Measurements from ENCODE around the gene TTR.

Gene TTR

DNA sequence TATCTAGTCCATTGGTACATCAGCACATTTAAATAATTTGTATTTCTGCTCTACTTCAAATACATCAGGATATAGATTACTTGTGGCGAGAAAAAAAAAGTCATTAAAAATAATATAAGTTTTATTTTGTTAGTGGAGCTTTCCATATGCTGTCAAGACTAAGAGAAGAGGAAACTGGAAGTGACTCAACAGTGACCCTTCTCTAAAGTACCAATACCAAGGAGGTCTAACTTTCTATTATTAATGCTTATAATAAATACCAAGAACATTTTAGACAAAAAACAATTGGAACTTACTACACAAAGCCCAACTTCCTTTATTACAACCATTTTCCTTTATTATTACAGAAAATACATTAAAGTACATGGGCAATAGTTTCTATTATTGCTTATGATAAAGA is 39.8 kb downstream of the TTR start:
- TF ChIP-seq, protein P1, sequence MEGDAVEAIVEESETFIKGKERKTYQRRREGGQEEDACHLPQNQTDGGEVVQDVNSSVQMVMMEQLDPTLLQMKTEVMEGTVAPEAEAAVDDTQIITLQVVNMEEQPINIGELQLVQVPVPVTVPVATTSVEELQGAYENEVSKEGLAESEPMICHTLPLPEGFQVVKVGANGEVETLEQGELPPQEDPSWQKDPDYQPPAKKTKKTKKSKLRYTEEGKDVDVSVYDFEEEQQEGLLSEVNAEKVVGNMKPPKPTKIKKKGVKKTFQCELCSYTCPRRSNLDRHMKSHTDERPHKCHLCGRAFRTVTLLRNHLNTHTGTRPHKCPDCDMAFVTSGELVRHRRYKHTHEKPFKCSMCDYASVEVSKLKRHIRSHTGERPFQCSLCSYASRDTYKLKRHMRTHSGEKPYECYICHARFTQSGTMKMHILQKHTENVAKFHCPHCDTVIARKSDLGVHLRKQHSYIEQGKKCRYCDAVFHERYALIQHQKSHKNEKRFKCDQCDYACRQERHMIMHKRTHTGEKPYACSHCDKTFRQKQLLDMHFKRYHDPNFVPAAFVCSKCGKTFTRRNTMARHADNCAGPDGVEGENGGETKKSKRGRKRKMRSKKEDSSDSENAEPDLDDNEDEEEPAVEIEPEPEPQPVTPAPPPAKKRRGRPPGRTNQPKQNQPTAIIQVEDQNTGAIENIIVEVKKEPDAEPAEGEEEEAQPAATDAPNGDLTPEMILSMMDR (IDR thresholded peaks at IDR 0.05; ENCODE audit: low read depth, low read length, missing control alignments) = no peak
- H3K4me3 ChIP-seq (replicated peaks; ENCODE audit: low read depth, low read length) = no peak overlapping the region
- DNase-seq (ENCODE audit: extremely low read depth, low read depth) = no peak

DNA sequence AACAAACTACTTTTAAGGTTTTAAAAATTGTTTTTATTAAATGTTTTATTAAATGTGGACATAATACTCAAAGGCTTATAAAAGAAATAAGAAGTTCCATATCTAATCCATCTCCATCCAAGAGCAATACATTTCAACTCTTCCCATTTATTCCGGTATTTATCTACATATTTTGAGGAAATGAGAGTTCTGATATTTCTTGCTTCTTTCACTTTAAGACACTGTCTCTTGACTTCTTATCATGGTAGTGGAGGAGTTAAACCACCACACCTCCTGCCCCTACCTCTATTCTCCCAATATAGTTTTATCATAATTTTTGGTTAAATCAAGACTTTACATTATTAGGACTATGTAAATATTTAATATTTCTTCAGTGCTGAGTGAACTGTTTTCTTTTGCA is 40.7 kb downstream of the TTR start:
- TF ChIP-seq, protein P1 (IDR thresholded peaks at IDR 0.05; ENCODE audit: low read depth, low read length, missing control alignments) = no peak

DNA sequence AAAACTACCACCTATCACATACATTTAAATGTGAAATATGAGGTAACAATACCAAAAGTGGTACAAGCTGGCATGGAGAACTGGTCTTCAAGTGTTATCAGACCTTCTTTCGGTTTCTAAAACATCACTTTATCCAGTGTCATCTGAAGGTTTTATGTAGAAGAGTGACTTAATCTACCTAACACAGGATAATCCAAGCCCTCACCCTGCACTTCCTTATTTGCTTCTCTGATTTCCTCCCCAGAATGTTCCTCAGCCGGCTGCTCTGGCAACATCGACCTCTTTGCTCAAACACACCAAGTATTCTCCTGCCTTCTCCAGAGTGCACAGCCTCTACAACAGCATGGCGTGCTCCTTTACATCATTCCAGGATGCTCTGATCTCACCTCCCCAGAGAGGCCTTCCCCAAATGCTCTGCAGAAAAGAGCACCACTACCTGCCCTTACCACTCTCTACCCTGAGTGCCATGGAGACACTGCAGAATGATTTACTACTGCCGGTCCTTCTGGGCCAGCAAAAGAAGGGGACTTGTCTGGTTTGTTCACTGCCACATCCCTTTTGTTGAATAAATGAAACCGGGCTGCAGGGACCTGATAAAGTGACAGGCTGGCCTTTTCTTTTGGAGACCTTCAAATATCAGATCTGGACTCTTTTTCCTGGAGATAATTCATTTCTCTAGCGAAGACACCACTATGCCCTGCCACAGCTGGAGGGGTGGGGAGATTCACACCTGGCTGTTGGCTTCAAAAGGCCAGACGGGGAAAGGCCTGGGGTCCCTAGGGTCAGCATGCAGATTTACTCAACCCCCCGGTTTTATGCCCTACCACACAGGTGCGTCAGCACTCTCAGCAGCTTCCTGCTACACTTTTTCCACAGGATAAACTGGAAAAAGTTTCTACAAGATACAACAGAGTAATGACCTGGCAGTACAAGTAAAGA is 42.0 kb downstream of the TTR start:
- DNase-seq (ENCODE audit: extremely low read depth, low read depth) = no peak
- H3K4me3 ChIP-seq (replicated peaks; ENCODE audit: low read depth, low read length) = no peak overlapping the region
- TF ChIP-seq, protein P1 (IDR thresholded peaks at IDR 0.05; ENCODE audit: low read depth, low read length, missing control alignments) = no peak

More for the DNA sequence above, 40.7 kb downstream of the TTR start:
- no peak overlapping the region for H3K4me3 ChIP-seq (replicated peaks; ENCODE audit: low read depth, low read length)
- no peak for DNase-seq (ENCODE audit: extremely low read depth, low read depth)

DNA sequence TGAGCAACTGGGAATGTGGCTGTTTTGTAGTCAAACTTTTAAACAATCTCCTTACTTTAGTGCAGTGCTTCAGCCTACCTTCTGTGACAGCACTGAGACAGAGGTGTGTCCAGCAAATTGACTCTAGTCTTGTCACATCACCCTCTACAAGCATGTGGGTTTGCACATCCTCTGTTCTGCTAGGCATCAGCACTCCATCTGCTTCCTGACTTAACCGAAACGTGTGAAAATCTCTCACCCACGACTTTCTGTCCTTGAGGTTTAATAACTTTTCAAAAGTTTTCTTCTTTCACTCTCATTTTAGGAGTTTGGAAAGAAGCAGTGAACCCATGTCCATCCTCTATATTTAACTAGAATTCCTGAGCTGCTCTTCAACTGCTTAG is 42.6 kb downstream of the TTR start:
- TF ChIP-seq, protein P1 (IDR thresholded peaks at IDR 0.05; ENCODE audit: low read depth, low read length, missing control alignments) = no peak
- no peak for DNase-seq (ENCODE audit: extremely low read depth, low read depth)
- no peak overlapping the region for H3K4me3 ChIP-seq (replicated peaks; ENCODE audit: low read depth, low read length)

DNA sequence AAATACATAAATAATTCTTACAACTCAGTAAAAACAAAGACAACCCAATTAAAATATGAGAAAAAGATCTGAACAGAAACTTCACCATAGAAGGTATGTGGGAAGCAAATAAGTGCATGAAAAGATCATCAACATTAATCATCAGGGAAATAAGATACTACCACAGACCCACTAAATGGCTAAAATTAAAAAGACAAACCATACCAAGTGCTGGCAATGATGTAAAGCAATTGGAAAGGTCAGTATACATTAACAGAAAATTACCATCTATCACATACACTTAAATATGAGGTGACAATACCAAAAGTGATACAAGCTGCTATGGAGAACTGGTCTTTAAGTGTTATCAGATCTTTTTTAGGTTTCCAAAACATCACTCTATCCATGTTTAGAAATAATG is 44.7 kb downstream of the TTR start:
- no peak for DNase-seq (ENCODE audit: extremely low read depth, low read depth)
- TF ChIP-seq, protein P1 (IDR thresholded peaks at IDR 0.05; ENCODE audit: low read depth, low read length, missing control alignments) = no peak
- H3K4me3 ChIP-seq (replicated peaks; ENCODE audit: low read depth, low read length) = no peak overlapping the region

DNA sequence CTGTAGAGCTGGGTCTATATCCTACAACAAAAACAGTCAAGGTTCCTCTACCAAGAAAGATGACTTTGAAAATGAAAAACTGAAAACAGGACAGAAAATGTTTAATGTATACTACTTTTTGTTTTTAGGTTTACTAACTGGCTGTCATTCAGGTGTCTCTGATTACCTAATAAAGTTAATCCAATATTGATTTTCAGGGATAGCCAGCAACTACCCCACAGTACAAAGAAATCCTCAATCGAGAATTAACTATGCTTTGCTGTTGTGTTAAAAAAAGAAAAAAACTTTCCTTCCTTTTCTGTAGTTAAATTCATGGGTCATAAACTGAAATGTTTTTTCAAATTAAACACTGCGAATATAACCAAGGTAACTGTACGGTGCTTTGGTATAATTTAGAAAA is 45.8 kb downstream of the TTR start:
- TF ChIP-seq, protein P1 (IDR thresholded peaks at IDR 0.05; ENCODE audit: low read depth, low read length, missing control alignments) = no peak
- DNase-seq (ENCODE audit: extremely low read depth, low read depth) = no peak
- H3K4me3 ChIP-seq (replicated peaks; ENCODE audit: low read depth, low read length) = no peak overlapping the region

All from HFF-Myc (cell line).